ENCODE measurements around the gene CHST11.

- no peak for TF ChIP-seq CTCF (IDR thresholded peaks at IDR 0.05)
- TF ChIP-seq EZH2 (IDR thresholded peaks at IDR 0.05) = no peak
Measured at GRCh38 chr12:104423273-104423672, 33.5 kb upstream of the CHST11 start.

Data from neural progenitor cell (in vitro differentiated cells).